Stimulated activated CD8-positive, alpha-beta memory T cell treated with anti-CD3 and anti-CD28 coated beads, Interleukin-7, amount 100 ng/mL, for 48 hours (primary cell): Measurements from ENCODE around the gene ALOX5.
"Not testable (repeated sequence)": the region's sequence is repeated elsewhere in the genome, so short reads cannot be mapped to it uniquely, and the experiment has no call there.

Experiments used
- DNase-seq, 2 donors: peaks; one replicate each; pipeline ENCODE4 v3.0.0-alpha.2; 2020; ENCODE audit warnings: low read depth in 1 of 2; ENCODE audit errors: extremely low read depth in 1 of 2

Gene ALOX5

GRCh38 chr10:45374350-45375052, 485 bp downstream of the ALOX5 start:
- no peak for DNase-seq

GRCh38 chr10:45375101-45375500, 1.1 kb downstream of the ALOX5 start:
- DNase-seq = no peak

- DNase-seq = no peak
Measured at GRCh38 chr10:45375716-45376231, 1.8 kb downstream of the ALOX5 start.

GRCh38 chr10:45376371-45376801, 2.4 kb downstream of the ALOX5 start:
- no peak for DNase-seq

- DNase-seq = no peak
Measured at GRCh38 chr10:45377321-45377720, 3.3 kb downstream of the ALOX5 start.

GRCh38 chr10:45377858-45378257, 3.8 kb downstream of the ALOX5 start:
- DNase-seq = no peak

- DNase-seq = no peak
Measured at GRCh38 chr10:45378914-45379726, 5.1 kb downstream of the ALOX5 start.

GRCh38 chr10:45379891-45380540, 6.0 kb downstream of the ALOX5 start:
- no peak for DNase-seq

- no peak for DNase-seq
Measured at GRCh38 chr10:45380903-45381620, 7.0 kb downstream of the ALOX5 start.

- no peak for DNase-seq
Measured at GRCh38 chr10:45382591-45382990, 8.6 kb downstream of the ALOX5 start.

- no peak for DNase-seq
Measured at GRCh38 chr10:45383682-45384330, 9.8 kb downstream of the ALOX5 start.

- no peak for DNase-seq
Measured at GRCh38 chr10:45386657-45387056, 12.6 kb downstream of the ALOX5 start.

GRCh38 chr10:45387096-45387893, 13.3 kb downstream of the ALOX5 start:
- no peak for DNase-seq

- not testable (repeated sequence) for DNase-seq
Measured at GRCh38 chr10:45389671-45390070, 15.7 kb downstream of the ALOX5 start.

GRCh38 chr10:45391636-45392035, 17.6 kb downstream of the ALOX5 start:
- DNase-seq = not testable (repeated sequence)

GRCh38 chr10:45395554-45395953, 21.5 kb downstream of the ALOX5 start:
- DNase-seq = no peak

- DNase-seq = no peak
Measured at GRCh38 chr10:45398595-45398994, 24.6 kb downstream of the ALOX5 start.

- no peak for DNase-seq
Measured at GRCh38 chr10:45399113-45399512, 25.1 kb downstream of the ALOX5 start.

GRCh38 chr10:45403151-45403550, 29.1 kb downstream of the ALOX5 start:
- DNase-seq = no peak
